SU-DHL-6 (cell line): ENCODE measurements around the gene N4BP2.

Experiments used
- H2AFZ ChIP-seq: fragments of 200-600 bp; sonication (generic); 2 replicates; pipeline ENCODE4 v1.6.1; 2014; ENCODE audit warnings: low read depth, mild to moderate bottlenecking, moderate library complexity, mixed read lengths, antibody characterized with exemption, low read length; ENCODE audit not compliant: severe bottlenecking
- H3F3A ChIP-seq: fragments of 200-600 bp; shearing (Covaris generic); 2 replicates; pipeline ENCODE4 v1.6.0; 2016; ENCODE audit warnings: antibody characterized with exemption, mild to moderate bottlenecking; ENCODE audit not compliant: insufficient read depth
- H3K27ac ChIP-seq: fragments of 200-600 bp; sonication (generic); 2 replicates; pipeline ENCODE4 v1.5.1; 2016; ENCODE audit warnings: low read depth, mild to moderate bottlenecking, low read length, moderate library complexity, mixed read lengths
- H3K27me3 ChIP-seq: fragments of 200-600 bp; sonication (generic), shearing (Covaris generic); 2 replicates; pipeline ENCODE4 v1.6.0; 2014; ENCODE audit warnings: mild to moderate bottlenecking, low read length
- H3K36me3 ChIP-seq: fragments of 200-600 bp; sonication (generic); 2 replicates; pipeline ENCODE4 v1.6.1; 2014; ENCODE audit warnings: mild to moderate bottlenecking, low read length, mixed read lengths
- H3K4me2 ChIP-seq: fragments of 300-600, 200-600 bp; shearing (Covaris generic), sonication (generic); 2 replicates; pipeline ENCODE4 v1.6.0; 2014; ENCODE audit warnings: low read length, low read depth, mild to moderate bottlenecking; ENCODE audit not compliant: poor library complexity, severe bottlenecking
- H3K4me3 ChIP-seq: fragments of 200-600 bp; sonication (generic); 2 replicates; pipeline ENCODE4 v1.5.1; 2014; ENCODE audit warnings: antibody characterized with exemption, low read length, mild to moderate bottlenecking, mixed read lengths; ENCODE audit not compliant: insufficient read depth, poor library complexity, severe bottlenecking
- H3K79me2 ChIP-seq: fragments of 200-600 bp; sonication (generic); 2 replicates; pipeline ENCODE4 v1.6.1; 2014; ENCODE audit warnings: mild to moderate bottlenecking, low read length, moderate library complexity; ENCODE audit not compliant: insufficient read depth
- H3K9ac ChIP-seq: fragments of 200-600 bp; sonication (generic); 2 replicates; pipeline ENCODE4 v1.7.0; 2014; ENCODE audit warnings: mild to moderate bottlenecking, low read length
- H3K9me2 ChIP-seq: fragments of 200-600 bp; sonication (generic); replicated peaks from 2 replicates; pipeline ENCODE4 v1.6.1; 2014; ENCODE audit warnings: low read length; ENCODE audit not compliant: insufficient read depth
- H3K9me3 ChIP-seq: fragments of 200-600 bp; sonication (generic); 2 replicates; pipeline ENCODE4 v1.6.1; 2014; ENCODE audit warnings: low read length, mixed read lengths; ENCODE audit not compliant: insufficient read depth
- H4K20me1 ChIP-seq: fragments of 200-600 bp; sonication (generic); 2 replicates; pipeline ENCODE4 v1.6.1; 2014; ENCODE audit warnings: low read depth, mild to moderate bottlenecking, antibody characterized with exemption, low read length, moderate library complexity, mixed read lengths
- CTCF ChIP-seq: fragments of 200-600 bp; sonication (generic); IDR thresholded peaks from one replicate; pipeline ENCODE4 v1.5.1; 2017; ENCODE audit warnings: antibody characterized with exemption, mild to moderate bottlenecking, low read length, moderate library complexity; ENCODE audit not compliant: insufficient read depth, poor library complexity, severe bottlenecking
- EZH2phosphoT487 ChIP-seq: fragments of 200-600 bp; sonication (generic), shearing (Covaris generic); conservative IDR thresholded peaks from 2 replicates; pipeline ENCODE4 v1.6.1; 2018; ENCODE audit warnings: mild to moderate bottlenecking, antibody characterized with exemption, low read length, moderate library complexity, mixed read lengths

The N4BP2 gene

GRCh38 chr4:40122941-40123340 lies 66.3 kb downstream of the N4BP2 start:
- Histone ChIP-seq H3K27me3 (no peaks in the 10 kb centered on the region), H3K27ac (no peak overlapping the region), H3K79me2 (no peaks in the 10 kb centered on the region), H3K9me3 (no peaks in the 10 kb centered on the region), H4K20me1 (no peaks in the 10 kb centered on the region; the same call in 1 of the 2 replicates), H3K36me3 (0 out of 2 replicates have a peak, but pooled peaks cover 3% of the 10 kb centered on the region), H3F3A (no peaks in the 10 kb centered on the region), H3K4me3 (no peak overlapping the region), H3K9me2 (no peaks in the 10 kb centered on the region), H3K4me2 (no peak overlapping the region), H3K9ac (no peak overlapping the region), H2AFZ (no peak overlapping the region)
- TF ChIP-seq EZH2phosphoT487 (no peak), CTCF (no peak)

- H3K4me3 ChIP-seq: no peak overlapping the region
- H3K9me3 ChIP-seq: no peaks in the 10 kb centered on the region
- no peaks in the 10 kb centered on the region for H3F3A ChIP-seq
- no peaks in the 10 kb centered on the region for H3K79me2 ChIP-seq
- H3K4me2 ChIP-seq: no peak overlapping the region
- H2AFZ ChIP-seq: no peak overlapping the region
- TF ChIP-seq EZH2phosphoT487 (no peak), CTCF (no peak)
- no peaks in the 10 kb centered on the region; the same call in 1 of the 2 replicates for H4K20me1 ChIP-seq
- H3K9me2 ChIP-seq: no peaks in the 10 kb centered on the region
- no peak overlapping the region for H3K9ac ChIP-seq
- no peaks in the 10 kb centered on the region for H3K27me3 ChIP-seq
- 0 out of 2 replicates have a peak, but pooled peaks cover 3% of the 10 kb centered on the region for H3K36me3 ChIP-seq
- H3K27ac ChIP-seq: no peak overlapping the region
Observed at GRCh38 chr4:40124690-40125089, 68.0 kb downstream of the N4BP2 start.

- Histone ChIP-seq H3K4me3 (no peak overlapping the region), H2AFZ (no peak overlapping the region), H3K4me2 (no peak overlapping the region), H3K79me2 (no peaks in the 10 kb centered on the region), H3K9ac (no peak overlapping the region), H4K20me1 (no peaks in the 10 kb centered on the region), H3K9me2 (no peaks in the 10 kb centered on the region), H3F3A (no peaks in the 10 kb centered on the region; the same call in 1 of the 2 replicates), H3K9me3 (no peaks in the 10 kb centered on the region), H3K36me3 (0 out of 2 replicates have a peak, but pooled peaks cover 3% of the 10 kb centered on the region), H3K27ac (no peak overlapping the region), H3K27me3 (no peaks in the 10 kb centered on the region)
- TF ChIP-seq CTCF: no peak
- TF ChIP-seq EZH2phosphoT487: no peak
Observed at GRCh38 chr4:40130401-40131036, 73.9 kb downstream of the N4BP2 start.
